ENCODE results near the gene ZNF862. TPM values are rescaled to one million over a fixed set of nuclear protein-coding genes. Genes with fewer than 3 reads are reported as not detected.

Gene ZNF862
- total and polyA plus RNA-seq, 9 donors, result 7.9 to 15.4 (median 8.7) TPM

GRCh38 chr7:149865437-149865836, 27.3 kb downstream of the ZNF862 start:
- no peaks in the 10 kb centered on the region for H3K9me3 ChIP-seq (replicated peaks; ENCODE audit: control insufficient read depth, low read depth, low read length)
- H3K27ac ChIP-seq (ENCODE audit: low read length), result no peak overlapping the region
- no peaks in the 10 kb centered on the region for H3K27me3 ChIP-seq (ENCODE audit: control insufficient read depth, insufficient read depth, low read length)
- peaks cover 73% of the 10 kb centered on the region for H3K36me3 ChIP-seq (ENCODE audit: control insufficient read depth, insufficient read depth, low read length)
- peaks cover 3% of the 10 kb centered on the region for H3K4me1 ChIP-seq (ENCODE audit: control insufficient read depth, insufficient read depth, low read length)
- no peak for DNase-seq
- H3K4me3 ChIP-seq (ENCODE audit: low read length), result no peak overlapping the region
- 78% methylated on average over 3 of the region's 7 CpGs for WGBS (ENCODE audit: insufficient coverage)

DNA sequence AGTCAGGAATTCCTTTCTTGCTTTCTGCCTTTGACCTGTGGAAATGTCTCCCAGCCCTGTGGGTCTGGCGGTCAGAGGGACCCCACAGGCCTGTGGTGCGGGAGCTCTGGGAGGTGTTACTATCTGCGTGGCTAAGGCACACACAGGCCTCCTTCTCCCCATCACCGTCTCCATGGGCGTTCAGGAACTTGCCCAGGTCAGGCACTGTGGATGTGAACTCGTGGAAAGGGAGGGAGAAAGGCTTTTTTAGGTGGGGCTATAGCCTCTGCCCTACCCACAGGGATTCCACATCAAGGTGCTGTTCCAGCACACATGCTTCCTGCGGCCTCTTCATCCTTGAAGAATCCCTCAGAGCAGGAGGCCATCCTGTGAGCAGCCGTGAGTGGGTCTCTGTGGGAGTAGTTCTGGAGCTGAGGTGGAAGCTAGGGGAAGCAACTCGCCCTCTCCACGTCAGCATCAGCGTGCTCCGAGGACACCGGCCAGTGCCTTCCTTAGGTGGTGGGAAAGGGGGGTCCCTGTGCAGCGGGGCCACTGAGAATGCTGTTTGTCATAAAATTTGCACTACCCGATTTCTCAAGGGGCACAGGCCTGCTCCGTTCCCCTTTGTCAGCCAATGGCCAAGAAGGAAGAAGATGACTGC, 28.1 kb downstream of the ZNF862 start:
- Histone ChIP-seq H3K27me3 (ENCODE audit: control insufficient read depth, insufficient read depth, low read length) (no peaks in the 10 kb centered on the region), H3K9me3 (replicated peaks; ENCODE audit: control insufficient read depth, low read depth, low read length) (no peaks in the 10 kb centered on the region), H3K4me3 (ENCODE audit: low read length) (no peak overlapping the region), H3K4me1 (ENCODE audit: control insufficient read depth, insufficient read depth, low read length) (peaks cover 3% of the 10 kb centered on the region), H3K36me3 (ENCODE audit: control insufficient read depth, insufficient read depth, low read length) (peaks cover 73% of the 10 kb centered on the region), H3K27ac (ENCODE audit: low read length) (no peak overlapping the region)
- WGBS (ENCODE audit: insufficient coverage), result 91% methylated on average over 9 of the region's 16 CpGs
- no peak for DNase-seq

GRCh38 chr7:149866779-149867447, 28.7 kb downstream of the ZNF862 start:
- Histone ChIP-seq H3K9me3 (replicated peaks; ENCODE audit: control insufficient read depth, low read depth, low read length) (no peaks in the 10 kb centered on the region), H3K36me3 (ENCODE audit: control insufficient read depth, insufficient read depth, low read length) (peaks cover 67% of the 10 kb centered on the region), H3K27me3 (ENCODE audit: control insufficient read depth, insufficient read depth, low read length) (no peaks in the 10 kb centered on the region), H3K27ac (ENCODE audit: low read length) (no peak overlapping the region), H3K4me1 (ENCODE audit: control insufficient read depth, insufficient read depth, low read length) (peaks cover 3% of the 10 kb centered on the region), H3K4me3 (ENCODE audit: low read length) (no peak overlapping the region)
- 80% methylated on average over 1 of the region's 11 CpGs for WGBS (ENCODE audit: insufficient coverage)
- no peak for DNase-seq

GRCh38 chr7:149867762-149868622, 29.8 kb downstream of the ZNF862 start:
- peak; percentile 56 for DNase-seq
- WGBS (ENCODE audit: insufficient coverage), result 72% methylated on average over 21 of the region's 25 CpGs
- peaks cover 12% of the 10 kb centered on the region for H3K4me1 ChIP-seq (ENCODE audit: control insufficient read depth, insufficient read depth, low read length)
- no peak overlapping the region for H3K4me3 ChIP-seq (ENCODE audit: low read length)
- H3K36me3 ChIP-seq (ENCODE audit: control insufficient read depth, insufficient read depth, low read length), result peaks cover 56% of the 10 kb centered on the region
- no peaks in the 10 kb centered on the region for H3K9me3 ChIP-seq (replicated peaks; ENCODE audit: control insufficient read depth, low read depth, low read length)
- no peaks in the 10 kb centered on the region for H3K27me3 ChIP-seq (ENCODE audit: control insufficient read depth, insufficient read depth, low read length)
- H3K27ac ChIP-seq (ENCODE audit: low read length), result no peak overlapping the region

DNA sequence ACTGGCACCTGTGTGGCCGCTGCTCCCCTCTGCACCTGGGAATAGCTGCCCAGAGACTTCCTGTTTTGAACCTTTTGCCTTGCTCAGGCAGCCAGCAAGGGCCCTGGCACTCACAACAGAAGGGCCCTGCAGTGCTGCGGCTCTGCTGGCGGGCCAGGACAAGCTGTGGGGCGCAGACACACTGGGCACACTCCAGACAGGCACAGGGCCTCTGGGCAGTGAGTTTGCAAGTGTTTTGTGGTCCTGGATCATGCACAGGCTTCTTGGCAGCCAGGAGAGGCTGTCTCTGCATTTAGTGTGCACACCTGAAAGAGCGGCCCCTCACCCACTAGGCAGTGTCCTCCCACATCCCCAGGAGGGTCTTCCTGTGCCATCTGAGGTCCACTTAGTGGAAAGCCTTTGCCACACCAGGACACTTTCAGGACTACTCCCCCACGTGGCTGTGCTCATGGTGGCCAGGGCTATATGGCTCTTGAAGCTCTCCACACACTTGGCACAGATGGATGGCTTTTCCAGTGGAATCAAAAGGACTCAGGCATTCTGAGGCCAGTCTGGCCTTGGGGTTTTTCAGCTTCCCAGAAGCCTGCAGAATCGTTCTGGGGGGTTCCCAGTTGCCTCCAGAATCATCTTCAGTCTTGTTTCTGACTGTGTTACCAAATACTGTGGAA, 30.6 kb downstream of the ZNF862 start:
- Histone ChIP-seq H3K4me1 (ENCODE audit: control insufficient read depth, insufficient read depth, low read length) (peaks cover 15% of the 10 kb centered on the region), H3K27ac (ENCODE audit: low read length) (no peak overlapping the region)

DNA sequence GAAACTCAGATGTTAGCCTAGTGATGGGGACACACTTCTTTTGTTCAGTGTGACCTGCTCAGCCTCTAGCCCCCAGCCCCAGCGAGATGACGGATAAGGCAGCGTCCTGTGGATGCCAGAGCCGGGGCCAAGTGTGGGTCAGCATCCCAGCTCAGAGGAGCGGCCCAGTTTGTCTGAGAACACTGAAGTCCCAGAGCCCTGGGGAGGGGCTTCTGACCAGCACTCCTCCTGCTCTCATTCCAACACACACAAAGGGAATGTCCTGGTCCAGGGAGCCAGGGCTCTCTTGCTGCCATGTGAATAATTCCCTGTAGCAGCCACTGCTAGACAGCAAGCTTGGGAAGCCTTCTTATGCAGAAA, 31.1 kb downstream of the ZNF862 start:
- Histone ChIP-seq H3K27ac (ENCODE audit: low read length) (no peak overlapping the region), H3K4me1 (ENCODE audit: control insufficient read depth, insufficient read depth, low read length) (peaks cover 19% of the 10 kb centered on the region), H3K36me3 (ENCODE audit: control insufficient read depth, insufficient read depth, low read length) (peaks cover 45% of the 10 kb centered on the region), H3K9me3 (replicated peaks; ENCODE audit: control insufficient read depth, low read depth, low read length) (no peaks in the 10 kb centered on the region), H3K4me3 (ENCODE audit: low read length) (no peak overlapping the region), H3K27me3 (ENCODE audit: control insufficient read depth, insufficient read depth, low read length) (no peaks in the 10 kb centered on the region)
- WGBS (ENCODE audit: insufficient coverage), result 78% methylated on average over 5 of the region's 5 CpGs
- no peak for DNase-seq

More for the DNA sequence above, 30.6 kb downstream of the ZNF862 start:
- DNase-seq, result no peak
- no peak overlapping the region for H3K4me3 ChIP-seq (ENCODE audit: low read length)
- no peaks in the 10 kb centered on the region for H3K9me3 ChIP-seq (replicated peaks; ENCODE audit: control insufficient read depth, low read depth, low read length)
- 77% methylated on average over 6 of the region's 7 CpGs for WGBS (ENCODE audit: insufficient coverage)
- H3K36me3 ChIP-seq (ENCODE audit: control insufficient read depth, insufficient read depth, low read length), result peaks cover 49% of the 10 kb centered on the region
- no peaks in the 10 kb centered on the region for H3K27me3 ChIP-seq (ENCODE audit: control insufficient read depth, insufficient read depth, low read length)

GRCh38 chr7:149869867-149870266, 31.7 kb downstream of the ZNF862 start:
- Histone ChIP-seq H3K9me3 (replicated peaks; ENCODE audit: control insufficient read depth, low read depth, low read length) (no peaks in the 10 kb centered on the region), H3K27me3 (ENCODE audit: control insufficient read depth, insufficient read depth, low read length) (no peaks in the 10 kb centered on the region), H3K4me1 (ENCODE audit: control insufficient read depth, insufficient read depth, low read length) (peaks cover 23% of the 10 kb centered on the region), H3K4me3 (ENCODE audit: low read length) (no peak overlapping the region), H3K36me3 (ENCODE audit: control insufficient read depth, insufficient read depth, low read length) (peaks cover 39% of the 10 kb centered on the region), H3K27ac (ENCODE audit: low read length) (no peak overlapping the region)
- WGBS (ENCODE audit: insufficient coverage), result 68% methylated on average over 6 of the region's 6 CpGs
- DNase-seq, result no peak

DNA sequence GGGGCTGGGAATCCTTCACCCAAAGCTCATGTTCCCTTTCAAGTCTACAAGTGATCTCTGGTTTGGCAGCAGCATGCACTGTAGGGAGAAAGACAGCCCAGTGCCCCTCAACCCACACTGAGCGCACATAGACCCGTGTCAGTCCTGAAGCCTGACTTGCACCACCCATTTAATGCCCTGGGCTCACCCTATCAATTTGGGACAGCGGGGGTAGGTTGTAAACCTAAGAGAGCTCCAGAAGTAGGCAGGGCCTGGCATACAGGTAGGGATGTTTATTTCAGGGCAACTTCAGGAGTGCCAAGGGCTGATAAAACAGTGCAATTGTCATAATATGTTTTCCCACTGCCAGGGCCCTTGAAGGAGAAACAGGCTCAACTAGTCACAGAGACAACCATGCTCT, 32.1 kb downstream of the ZNF862 start:
- H3K27ac ChIP-seq (ENCODE audit: low read length), result no peak overlapping the region
- 80% methylated on average over 1 of the region's 3 CpGs for WGBS (ENCODE audit: insufficient coverage)
- H3K4me3 ChIP-seq (ENCODE audit: low read length), result no peak overlapping the region
- DNase-seq, result no peak
- peaks cover 23% of the 10 kb centered on the region for H3K4me1 ChIP-seq (ENCODE audit: control insufficient read depth, insufficient read depth, low read length)
- no peaks in the 10 kb centered on the region for H3K9me3 ChIP-seq (replicated peaks; ENCODE audit: control insufficient read depth, low read depth, low read length)
- H3K27me3 ChIP-seq (ENCODE audit: control insufficient read depth, insufficient read depth, low read length), result no peaks in the 10 kb centered on the region
- H3K36me3 ChIP-seq (ENCODE audit: control insufficient read depth, insufficient read depth, low read length), result peaks cover 36% of the 10 kb centered on the region

- no peak for DNase-seq
- peaks cover 33% of the 10 kb centered on the region for H3K36me3 ChIP-seq (ENCODE audit: control insufficient read depth, insufficient read depth, low read length)
- 94% methylated on average over 3 of the region's 12 CpGs for WGBS (ENCODE audit: insufficient coverage)
- H3K4me3 ChIP-seq (ENCODE audit: low read length), result no peak overlapping the region
- H3K27ac ChIP-seq (ENCODE audit: low read length), result no peak overlapping the region
- no peaks in the 10 kb centered on the region for H3K9me3 ChIP-seq (replicated peaks; ENCODE audit: control insufficient read depth, low read depth, low read length)
- no peaks in the 10 kb centered on the region for H3K27me3 ChIP-seq (ENCODE audit: control insufficient read depth, insufficient read depth, low read length)
- peaks cover 23% of the 10 kb centered on the region for H3K4me1 ChIP-seq (ENCODE audit: control insufficient read depth, insufficient read depth, low read length)
Observed at GRCh38 chr7:149870701-149871483, 32.7 kb downstream of the ZNF862 start.
